GM18873 (cell line): ENCODE results near the gene ARHGEF12.

Source experiments
- ATAC-seq: cut with Tn5 transposase; IDR thresholded peaks from one replicate; pipeline ENCODE4 v1.9.1; 2021; ENCODE audit warnings: mild to moderate bottlenecking, moderate library complexity, moderate number of reproducible peaks; ENCODE audit not compliant: unreplicated experiment, low FRiP score

The ARHGEF12 gene

DNA sequence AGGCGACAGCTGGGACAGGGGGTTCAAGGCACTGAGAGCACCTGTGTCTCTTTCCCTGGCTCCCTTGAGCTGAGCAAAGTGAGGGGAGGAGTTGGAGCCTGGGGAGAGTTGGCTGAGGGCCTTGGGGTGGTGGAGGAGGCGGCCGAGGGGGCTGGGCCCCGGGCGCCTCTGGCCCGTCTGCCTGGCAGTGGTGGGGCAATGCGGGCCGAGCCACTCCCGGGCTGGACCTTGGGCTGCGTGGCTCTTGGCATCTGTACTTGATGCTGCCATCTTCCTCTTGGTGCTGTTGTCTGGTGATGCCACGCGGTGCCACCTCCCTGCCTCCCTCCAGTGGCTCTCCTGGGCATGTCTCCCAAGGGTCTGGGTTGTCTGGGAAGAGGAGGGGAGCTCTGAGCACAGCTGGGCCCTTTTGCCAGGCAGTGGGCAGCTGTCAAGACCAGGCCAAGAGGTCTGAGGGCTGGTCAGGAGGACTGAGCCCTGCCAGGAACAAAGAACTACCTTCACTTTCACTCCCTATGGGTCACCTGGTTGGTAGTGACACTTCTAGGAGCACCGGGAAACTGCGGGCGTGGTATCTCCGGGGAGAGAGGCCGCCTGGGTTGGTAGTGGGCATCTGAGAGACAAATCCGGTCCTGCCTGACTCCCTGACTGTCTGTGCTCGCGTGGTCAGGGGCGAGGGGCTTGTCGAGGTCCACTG is 176.7 kb downstream of the ARHGEF12 start:
- ATAC-seq, result no peak

GRCh38 chr11:120513436-120514315 is 177.5 kb downstream of the ARHGEF12 start:
- no peak for ATAC-seq

GRCh38 chr11:120514541-120515121 is 178.4 kb downstream of the ARHGEF12 start:
- ATAC-seq, result no peak

DNA sequence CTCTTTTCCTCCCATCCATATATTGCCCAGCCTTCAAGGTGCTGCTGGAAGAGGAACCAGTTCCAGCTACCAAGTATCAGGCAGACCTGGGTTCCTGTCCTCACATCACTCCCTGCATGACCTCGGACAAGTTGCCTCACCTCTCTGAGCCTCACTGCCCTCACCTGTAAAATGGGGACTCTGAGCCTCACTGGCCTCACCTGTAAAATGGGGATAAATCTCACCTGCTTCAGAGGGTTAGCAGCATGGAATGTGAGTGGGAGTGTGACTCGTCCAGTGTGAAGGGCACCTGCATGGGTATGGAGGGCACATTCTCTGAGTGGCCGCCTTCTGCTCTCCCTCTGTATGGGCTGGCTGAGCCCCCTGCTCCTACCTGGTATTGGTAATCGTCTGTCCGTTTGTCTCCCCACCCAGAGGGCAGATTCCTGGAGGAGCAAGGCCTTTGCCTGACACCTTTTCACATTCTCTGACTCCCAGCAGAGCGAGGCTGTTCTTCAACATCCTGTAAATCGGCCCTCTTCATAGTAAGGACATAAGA is 179.0 kb downstream of the ARHGEF12 start:
- ATAC-seq, result no peak

GRCh38 chr11:120516461-120517389 is 180.5 kb downstream of the ARHGEF12 start:
- ATAC-seq, result no peak

- ATAC-seq, result no peak
Observed at GRCh38 chr11:120517390-120517761, 181.2 kb downstream of the ARHGEF12 start.

GRCh38 chr11:120517801-120518291 is 181.6 kb downstream of the ARHGEF12 start:
- no peak for ATAC-seq

DNA sequence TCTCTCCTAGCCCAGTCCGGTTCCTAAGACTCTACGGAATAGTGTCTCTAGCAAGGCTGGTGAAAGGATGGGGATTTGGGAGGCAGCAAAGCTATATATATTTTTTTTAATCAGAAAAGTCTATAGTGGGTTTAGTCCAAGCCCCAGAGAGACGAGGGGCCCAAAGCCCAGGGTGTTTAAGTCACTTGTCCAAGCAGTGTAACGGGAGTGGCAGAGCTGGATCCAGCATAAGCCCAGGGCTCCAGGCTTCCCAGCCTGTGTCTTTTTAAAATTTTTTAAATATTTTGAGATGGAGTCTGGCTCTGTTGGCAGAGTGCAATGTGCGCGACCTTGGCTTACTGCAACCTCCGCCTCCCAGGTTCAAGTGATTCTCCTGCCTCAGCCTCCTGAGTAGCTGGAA is 182.1 kb downstream of the ARHGEF12 start:
- ATAC-seq, result no peak

DNA sequence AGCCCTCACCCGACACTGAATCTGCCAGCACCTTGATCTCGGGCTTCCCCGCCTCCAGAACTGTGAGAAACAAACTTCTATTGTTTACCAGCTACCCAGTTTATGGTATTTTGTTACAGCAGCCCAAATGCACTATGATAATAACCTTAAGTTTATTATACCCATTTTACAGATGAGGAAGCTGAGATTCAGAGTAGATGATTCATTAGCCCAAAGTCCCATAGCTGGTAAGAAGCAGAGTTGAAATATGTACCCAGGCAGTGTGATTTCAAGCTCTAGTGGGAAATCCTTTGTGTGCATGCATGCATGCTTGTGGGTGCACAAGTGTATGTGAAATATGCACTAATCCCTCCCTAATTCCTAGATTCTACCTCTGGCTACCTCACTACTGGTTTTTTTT is 183.3 kb downstream of the ARHGEF12 start:
- no peak for ATAC-seq

- no peak for ATAC-seq
Observed at GRCh38 chr11:120520091-120520822, 184.0 kb downstream of the ARHGEF12 start.

- no peak for ATAC-seq
Observed at GRCh38 chr11:120521176-120521575, 185.0 kb downstream of the ARHGEF12 start.

DNA sequence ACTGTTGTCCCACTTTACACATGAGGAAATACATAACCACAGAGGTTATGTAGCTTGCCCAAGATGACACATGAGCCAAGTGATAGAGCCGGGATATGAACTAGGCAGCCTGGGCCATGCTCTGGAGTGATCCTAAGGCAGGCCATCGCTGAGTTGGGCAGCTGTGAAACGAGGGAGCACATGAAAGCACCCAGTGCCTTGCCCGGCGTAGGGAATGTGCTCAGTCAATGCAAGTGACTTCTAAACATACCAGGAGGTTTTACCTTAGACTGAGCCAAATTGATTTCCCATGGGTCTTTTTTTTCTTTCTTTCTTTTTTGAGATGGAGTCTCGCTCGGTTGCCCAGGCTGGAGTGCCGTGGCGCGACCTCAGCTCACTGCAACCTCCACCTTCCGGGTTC is 185.8 kb downstream of the ARHGEF12 start:
- ATAC-seq, result no peak

- no peak for ATAC-seq
Observed at GRCh38 chr11:120522736-120523135, 186.5 kb downstream of the ARHGEF12 start.

DNA sequence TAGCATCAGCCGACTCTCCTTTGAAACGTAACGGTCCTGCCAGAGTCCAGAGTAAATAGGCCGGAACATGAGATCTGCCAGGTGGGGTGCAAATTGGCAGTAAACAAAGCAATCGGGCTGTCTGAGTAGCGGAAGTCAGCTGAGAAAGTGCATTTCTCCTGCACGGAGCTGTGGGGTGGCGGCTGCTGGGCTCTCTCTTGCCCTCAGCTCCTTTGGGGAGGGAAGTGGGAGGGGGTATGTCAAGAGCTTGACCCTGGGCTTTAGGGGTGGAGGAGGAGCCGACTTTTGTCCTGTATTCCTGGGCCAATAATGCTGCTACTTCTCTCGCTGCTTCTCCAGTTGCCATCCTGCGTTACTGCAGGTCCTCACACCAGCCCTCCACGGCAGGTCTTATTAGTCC is 187.0 kb downstream of the ARHGEF12 start:
- ATAC-seq, result no peak

DNA sequence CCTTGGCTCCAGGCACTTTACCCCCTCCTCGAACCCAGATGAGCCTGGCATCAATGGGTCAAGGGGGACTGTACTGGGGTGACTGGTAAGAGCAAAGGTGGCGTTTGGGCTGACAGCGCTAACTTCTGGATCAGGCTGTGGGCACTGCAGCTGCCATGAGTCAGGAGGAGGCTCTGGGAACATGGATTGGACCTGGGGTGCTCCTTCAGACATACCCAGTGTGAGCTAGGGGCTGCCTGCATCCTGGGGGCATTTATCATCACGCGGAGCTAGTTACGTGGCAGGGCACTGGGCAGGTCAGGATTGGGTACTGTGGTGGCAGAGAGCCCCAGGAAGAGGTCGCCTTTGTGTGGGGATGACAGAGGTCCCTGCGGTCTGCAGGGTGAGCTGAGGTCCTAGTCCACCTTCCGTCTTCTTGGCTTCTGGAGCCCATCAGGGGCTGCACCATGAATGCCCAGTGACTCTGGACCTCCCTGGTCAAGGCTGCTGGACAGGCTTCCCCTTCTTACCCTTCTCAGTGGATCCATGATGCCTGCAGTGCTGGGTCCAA is 188.4 kb downstream of the ARHGEF12 start:
- ATAC-seq, result no peak

GRCh38 chr11:120525261-120526171 is 189.3 kb downstream of the ARHGEF12 start:
- ATAC-seq, result no peak

GRCh38 chr11:120526241-120526640 is 190.0 kb downstream of the ARHGEF12 start:
- no peak for ATAC-seq
